CD4-positive, alpha-beta T cell treated with Interleukin-10 for 1 hour (primary cell): ENCODE measurements around the gene C12orf54.
"Not testable (repeated sequence)": the region's sequence is repeated elsewhere in the genome, so short reads cannot be mapped to it uniquely, and the experiment has no call there.

Experiments used
- DNase-seq: peaks from one replicate; pipeline ENCODE4 v3.0.0-alpha.2; 2020

C12orf54 gene

DNA sequence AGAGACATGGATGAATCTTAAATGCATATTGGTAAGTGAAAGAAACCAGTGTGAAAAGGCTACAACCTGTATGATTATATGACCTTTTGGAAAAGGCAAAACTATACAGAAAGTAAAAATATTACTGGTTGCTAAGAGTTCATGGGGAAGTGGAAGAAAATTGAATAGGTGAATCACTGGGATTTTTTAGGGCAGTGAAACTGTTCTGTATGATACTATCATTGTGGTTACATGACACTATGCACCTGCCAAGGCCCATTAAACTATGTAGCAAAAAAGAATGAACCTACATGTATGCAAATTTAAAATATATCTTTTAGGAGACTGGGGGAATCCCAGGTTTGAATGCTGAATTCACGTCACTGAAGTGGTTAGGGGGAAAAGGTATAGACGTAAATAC lies 30.6 kb downstream of the C12orf54 start:
- DNase-seq, result no peak

DNA sequence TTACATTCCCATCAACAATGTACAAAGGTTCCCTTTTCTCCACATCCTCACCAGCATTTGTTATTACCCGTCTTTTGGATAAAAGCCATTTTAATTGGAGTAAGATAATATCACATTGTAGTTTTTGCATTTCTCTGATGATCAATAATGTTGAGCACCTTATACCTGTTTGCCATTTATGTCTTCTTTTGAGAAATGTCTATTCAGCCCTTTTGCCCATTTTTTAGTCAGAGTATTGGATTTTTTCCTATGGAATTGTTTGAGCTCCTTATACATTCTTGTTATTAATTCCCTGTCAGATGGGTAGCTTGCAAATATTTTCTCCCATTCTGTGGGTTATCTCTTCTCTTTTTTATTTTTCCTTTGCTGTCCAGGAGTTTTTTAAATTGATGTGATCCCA lies 32.4 kb downstream of the C12orf54 start:
- no peak for DNase-seq

DNA sequence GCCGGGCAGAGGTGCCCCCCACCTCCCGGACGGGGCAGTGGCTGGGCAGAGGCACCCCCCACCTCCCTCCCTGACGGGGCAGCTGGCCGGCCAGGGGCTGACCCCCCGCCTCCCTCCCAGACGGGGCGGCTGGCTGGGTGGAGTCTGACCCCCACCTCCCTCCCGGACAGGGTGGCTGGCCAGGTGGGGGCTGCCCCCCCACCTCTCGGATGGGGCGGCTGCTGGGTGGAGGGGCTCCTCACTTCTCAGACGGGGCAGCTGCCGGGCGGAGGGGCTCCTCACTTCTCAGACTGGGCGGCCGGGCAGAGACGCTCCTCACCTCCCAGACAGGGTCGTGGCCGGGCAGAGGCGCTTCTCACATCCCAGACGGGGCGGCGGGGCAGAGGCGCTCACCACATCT lies 38.1 kb downstream of the C12orf54 start:
- not testable (repeated sequence) for DNase-seq

DNA sequence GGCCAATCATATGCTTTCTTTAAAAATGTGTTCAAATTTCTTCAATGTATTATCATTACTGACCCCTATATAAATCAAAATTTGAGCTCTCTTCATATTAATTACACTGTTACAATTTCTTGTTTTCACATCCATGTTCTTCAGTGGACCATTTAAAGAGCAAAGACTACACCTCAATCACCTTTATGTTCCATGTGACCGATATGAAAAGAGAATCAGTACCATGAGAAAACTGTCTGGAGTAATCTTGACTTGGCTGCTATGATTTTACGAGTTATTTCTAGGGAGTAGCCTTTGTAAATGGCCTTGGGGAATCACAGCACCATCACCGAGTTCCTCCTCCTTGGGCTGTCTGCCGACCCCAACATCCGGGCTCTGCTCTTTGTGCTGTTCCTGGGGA lies 43.0 kb downstream of the C12orf54 start, which contains the start of gene OR8S1:
Gene OR8S1, plus strand, starts transcription at position 301 of the 400 bp plus-strand sequence. Its CDS starts 0 bp downstream, at position 301.
- DNase-seq, result no peak

DNA sequence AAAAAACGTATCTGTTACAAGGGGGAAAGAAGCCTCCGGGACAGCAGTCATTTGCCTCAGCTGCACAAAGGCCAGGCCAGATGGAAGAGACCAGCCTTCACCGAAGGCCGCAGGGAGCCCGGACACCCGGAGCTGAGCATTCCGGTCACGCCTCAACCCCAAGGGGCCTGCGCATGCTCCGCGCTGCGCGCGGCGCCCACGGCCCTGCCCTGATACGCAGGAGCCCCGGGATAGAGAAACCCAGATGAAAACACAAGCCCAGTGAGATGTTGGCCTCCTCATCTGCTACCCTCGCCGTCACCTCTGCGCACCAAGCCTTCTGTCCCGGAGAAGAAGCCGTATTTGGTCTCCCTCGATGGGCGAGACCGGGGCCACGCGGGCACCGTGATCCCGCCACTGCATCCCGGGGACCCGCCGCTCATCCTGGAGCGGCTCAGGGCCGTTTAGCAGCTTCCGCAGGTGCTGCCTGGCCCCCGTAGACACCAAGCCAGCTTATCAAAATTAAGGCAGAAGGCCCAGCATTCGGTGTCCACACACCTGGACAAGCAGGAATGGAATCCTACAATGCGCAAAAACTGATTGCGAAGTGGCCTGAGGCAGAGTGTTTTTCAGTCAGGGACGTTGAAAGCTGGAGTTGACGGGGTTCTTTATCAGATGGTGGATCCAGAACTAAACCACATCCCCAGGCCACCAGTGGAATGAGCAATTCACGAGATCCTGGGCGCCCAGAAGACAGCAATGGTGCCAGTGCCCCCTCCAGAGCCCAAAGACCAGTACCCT lies 45.8 kb downstream of the C12orf54 start:
- no peak for DNase-seq

DNA sequence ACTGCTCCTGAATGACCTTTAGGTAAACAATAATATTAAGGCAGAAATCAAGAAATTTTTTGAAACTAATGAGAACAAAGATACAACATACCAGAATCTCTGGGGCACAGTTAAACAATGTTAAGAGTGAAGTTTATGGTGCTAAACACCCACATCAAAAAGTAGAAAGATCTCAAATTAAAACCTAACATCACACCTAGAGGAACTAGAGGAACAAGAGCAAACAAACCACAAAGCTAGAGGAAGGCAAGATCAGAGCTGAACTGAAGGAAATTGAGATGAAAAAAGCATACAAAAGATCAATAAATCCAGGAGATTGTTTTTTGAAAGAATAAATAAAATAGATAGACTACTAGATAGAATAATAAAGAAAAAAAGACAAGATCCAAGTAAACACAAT lies 50.3 kb downstream of the C12orf54 start:
- DNase-seq, result no peak

DNA sequence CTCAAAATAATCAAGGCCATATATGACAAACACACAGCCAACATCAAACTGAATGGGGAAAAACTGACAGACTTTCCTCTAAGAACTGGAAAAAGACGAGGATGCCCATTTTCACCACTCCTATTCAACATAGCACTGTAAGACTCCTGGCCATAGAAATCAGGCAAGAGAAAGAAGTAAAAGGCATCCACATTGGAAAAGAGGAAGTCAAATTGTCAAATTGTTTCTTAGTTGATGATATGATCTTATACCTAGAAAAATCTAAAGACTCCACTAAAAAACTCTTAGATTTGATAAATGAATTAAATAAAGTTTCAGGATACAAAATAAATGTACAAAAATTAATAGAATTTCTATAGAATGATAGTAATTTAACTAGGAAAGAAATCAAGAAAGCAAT lies 54.3 kb downstream of the C12orf54 start:
- no peak for DNase-seq

DNA sequence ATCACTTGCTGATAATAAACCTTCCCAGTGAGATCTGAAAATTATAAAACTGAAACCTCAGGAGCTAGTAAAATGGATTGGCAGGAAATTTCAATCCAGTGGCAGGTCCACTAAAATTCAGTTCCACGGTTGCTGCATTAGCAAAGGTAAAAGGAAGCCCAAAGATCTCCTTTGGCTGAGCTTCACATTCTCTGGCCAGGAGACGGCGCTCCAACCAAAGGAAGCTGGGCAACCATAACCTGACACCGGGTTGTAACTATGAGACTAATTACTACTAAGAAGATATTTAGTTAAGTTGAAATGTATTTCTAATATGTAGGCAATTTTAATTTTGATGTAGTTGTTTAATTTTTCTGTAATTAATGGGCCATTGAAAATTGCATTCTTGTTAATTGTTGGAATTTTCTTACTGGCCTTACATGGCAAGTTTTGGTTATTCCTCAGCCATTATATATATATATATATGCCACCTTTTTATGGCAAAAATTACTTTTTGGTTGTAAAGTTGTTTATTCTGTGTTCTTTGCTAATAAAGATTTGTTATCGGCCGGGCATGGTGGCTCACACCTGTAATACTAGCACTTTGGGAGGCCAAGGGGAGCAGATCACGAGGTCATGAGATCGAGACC lies 60.1 kb downstream of the C12orf54 start:
- DNase-seq, result peak; percentile 53

DNA sequence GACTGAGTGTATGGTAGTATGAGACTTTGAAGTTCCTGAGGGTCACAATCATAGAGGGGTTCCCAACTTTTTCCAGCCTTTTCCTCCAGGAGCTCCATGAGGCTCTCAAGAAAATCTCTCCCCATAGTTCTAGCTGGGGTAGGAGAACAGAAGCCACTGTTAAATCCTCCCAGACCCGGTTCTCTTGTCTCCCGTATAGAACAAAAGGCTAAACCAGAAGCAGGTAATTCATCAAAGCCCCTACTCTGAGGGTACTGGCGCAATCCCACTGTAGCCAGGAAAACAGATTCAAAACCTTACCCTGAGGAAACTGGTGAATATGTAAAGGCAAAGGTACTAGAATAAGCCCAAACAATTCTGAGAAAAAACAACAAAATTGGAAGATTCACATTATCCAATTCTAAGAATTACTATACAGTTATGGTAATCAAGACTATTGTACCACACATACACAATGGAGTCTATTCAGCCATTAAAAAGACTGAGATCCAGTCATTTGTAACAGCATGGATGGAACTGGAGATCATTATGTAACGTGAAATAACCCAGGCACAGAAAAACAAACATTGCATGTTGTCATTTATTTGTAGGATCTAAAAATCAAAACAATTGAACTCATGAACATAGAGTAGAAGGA lies 63.7 kb downstream of the C12orf54 start:
- DNase-seq, result no peak
